GM04503 (cell line): Measurements from ENCODE around the gene NGB.

Source experiments
- DNase-seq: peaks from one replicate; pipeline ENCODE4 v3.0.0-alpha.2; 2012; ENCODE audit warnings: low read depth

Gene NGB

GRCh38 chr14:77264466-77265186 is 6.4 kb downstream of the NGB start:
- no peak for DNase-seq

- DNase-seq = no peak
Observed at GRCh38 chr14:77260631-77261030, 10.4 kb downstream of the NGB start.

- no peak for DNase-seq
Observed at GRCh38 chr14:77260199-77260598, 10.8 kb downstream of the NGB start.

- DNase-seq = no peak
Observed at GRCh38 chr14:77259025-77259715, 11.8 kb downstream of the NGB start.

- no peak for DNase-seq
Observed at GRCh38 chr14:77258566-77258965, 12.4 kb downstream of the NGB start.

- no peak for DNase-seq
Observed at GRCh38 chr14:77257700-77258099, 13.3 kb downstream of the NGB start.

GRCh38 chr14:77256694-77257093 is 14.3 kb downstream of the NGB start:
- no peak for DNase-seq

- DNase-seq = no peak
Observed at GRCh38 chr14:77253333-77254190, 17.4 kb downstream of the NGB start.

- no peak for DNase-seq
Observed at GRCh38 chr14:77251870-77252269, 19.1 kb downstream of the NGB start.

- DNase-seq = no peak
Observed at GRCh38 chr14:77250927-77251326, 20.1 kb downstream of the NGB start.

GRCh38 chr14:77249286-77249685 is 21.7 kb downstream of the NGB start:
- DNase-seq = no peak

GRCh38 chr14:77248666-77249065 is 22.3 kb downstream of the NGB start:
- DNase-seq = no peak

- DNase-seq = no peak
Observed at GRCh38 chr14:77246784-77247183, 24.2 kb downstream of the NGB start.

GRCh38 chr14:77245820-77246219 is 25.2 kb downstream of the NGB start:
- no peak for DNase-seq

GRCh38 chr14:77243853-77244252 is 27.2 kb downstream of the NGB start:
- DNase-seq = no peak

- DNase-seq = no peak
Observed at GRCh38 chr14:77242752-77243151, 28.3 kb downstream of the NGB start.

- DNase-seq = no peak
Observed at GRCh38 chr14:77241955-77242354, 29.1 kb downstream of the NGB start.

GRCh38 chr14:77240336-77240915 is 30.6 kb downstream of the NGB start:
- DNase-seq = no peak

- no peak for DNase-seq
Observed at GRCh38 chr14:77239412-77239811, 31.6 kb downstream of the NGB start.

- no peak for DNase-seq
Observed at GRCh38 chr14:77238996-77239395, 32.0 kb downstream of the NGB start.

GRCh38 chr14:77238356-77238755 is 32.6 kb downstream of the NGB start:
- no peak for DNase-seq

- no peak for DNase-seq
Observed at GRCh38 chr14:77236814-77237213, 34.2 kb downstream of the NGB start.
